GM23248 (cell line): ENCODE measurements around the gene VPS13D. TPM values are rescaled to one million over a fixed set of nuclear protein-coding genes. Genes with fewer than 3 reads are reported as not detected.

Source experiments
- DNase-seq: peaks from one replicate; pipeline ENCODE4 v3.0.0-alpha.2; 2015
- H2AFZ ChIP-seq: fragments of 200-600 bp; sonication (generic); 2 replicates; pipeline ENCODE4 v1.6.1; 2016; ENCODE audit warnings: antibody characterized with exemption
- H3F3A ChIP-seq: fragments of 200-600 bp; sonication (generic); 2 replicates; pipeline ENCODE4 v1.6.1; 2016; ENCODE audit warnings: mild to moderate bottlenecking, antibody characterized with exemption, mixed run types; ENCODE audit not compliant: insufficient read depth
- H3K27ac ChIP-seq: fragments of 200-600 bp; sonication (generic); 2 replicates; pipeline ENCODE4 v1.5.1; 2016; ENCODE audit warnings: mild to moderate bottlenecking
- H3K27me3 ChIP-seq: fragments of 200-600 bp; sonication (generic); replicated peaks from 2 replicates; pipeline ENCODE4 v1.6.1; 2016; ENCODE audit warnings: mild to moderate bottlenecking; ENCODE audit not compliant: insufficient read depth
- H3K36me3 ChIP-seq: fragments of 200-600 bp; sonication (generic); 2 replicates; pipeline ENCODE4 v1.6.1; 2016; ENCODE audit warnings: low read depth, mild to moderate bottlenecking
- H3K4me1 ChIP-seq: fragments of 200-600 bp; sonication (generic); 2 replicates; pipeline ENCODE4 v1.6.1; 2016; ENCODE audit warnings: mild to moderate bottlenecking; ENCODE audit not compliant: insufficient read depth
- H3K4me2 ChIP-seq: fragments of 200-600 bp; sonication (generic); one replicate; pipeline ENCODE4 v1.6.1; 2016; ENCODE audit warnings: mild to moderate bottlenecking; ENCODE audit not compliant: unreplicated experiment
- H3K4me3 ChIP-seq: fragments of 200-600 bp; sonication (generic); 2 replicates; pipeline ENCODE4 v1.5.1; 2016; ENCODE audit warnings: mild to moderate bottlenecking
- H3K79me2 ChIP-seq: fragments of 200-600 bp; sonication (generic); 2 replicates; pipeline ENCODE4 v1.6.1; 2016; ENCODE audit warnings: mild to moderate bottlenecking; ENCODE audit not compliant: insufficient read depth
- H3K9ac ChIP-seq: fragments of 200-600 bp; sonication (generic); 2 replicates; pipeline ENCODE4 v1.6.1; 2016; ENCODE audit warnings: mild to moderate bottlenecking
- H3K9me2 ChIP-seq: fragments of 200-600 bp; sonication (generic); 2 replicates; pipeline ENCODE4 v1.6.1; 2016; ENCODE audit warnings: mixed run types, mild to moderate bottlenecking, moderate library complexity; ENCODE audit not compliant: insufficient read depth
- H3K9me3 ChIP-seq: fragments of 200-600 bp; sonication (generic); one replicate; pipeline ENCODE4 v1.6.1; 2017; ENCODE audit warnings: low read depth
- H4K20me1 ChIP-seq: fragments of 200-600 bp; sonication (generic); 2 replicates; pipeline ENCODE4 v1.6.0; 2016; ENCODE audit not compliant: insufficient read depth
- EZH2 ChIP-seq: fragments of 200-600 bp; sonication (generic); IDR thresholded peaks from 2 replicates; pipeline ENCODE4 v1.6.1; 2018; ENCODE audit warnings: antibody characterized with exemption, mild to moderate bottlenecking; ENCODE audit not compliant: insufficient read depth, poor library complexity, severe bottlenecking
- EZH2phosphoT487 ChIP-seq: fragments of 200-600 bp; sonication (generic); IDR thresholded peaks from 2 replicates; pipeline ENCODE4 v1.6.1; 2018; ENCODE audit warnings: antibody characterized with exemption, moderate library complexity, mild to moderate bottlenecking, low read depth; ENCODE audit not compliant: insufficient read depth
- WGBS, 2 experiments: methylation state at CpG; one replicate each; pipeline ENCODE4 v1.1.6; 2015 to 2017; ENCODE audit warnings: low lambda C conversion rate in 2 of 2, low coverage in 1 of 2; ENCODE audit errors: missing lambda C conversion rate in 2 of 2; 5-methylcytosine and 5-hydroxymethylcytosine counted together
- in situ Hi-C: fragments of 300-500 bp; cut with MboI; formaldehyde crosslinking; loops from 2 replicates; pipeline ENCODE4 v1.15.0; 2020
- polyA plus RNA-seq: library from polyadenylated mRNA; unstranded; fragments of >200 nt; fragmentation: Nextera tagmentation; extraction: Ambion mirVana; gene quantifications from 2 replicates; pipeline ENCODE4 v1.2.1, GENCODE V29; 2016
- total RNA-seq: library from RNA; depleted of rRNA; stranded (reverse); fragments of >200 nt; shearing (Covaris generic); gene quantifications from 2 replicates; pipeline ENCODE4 v1.2.3, GENCODE V29; 2014

Gene VPS13D
- total and polyA plus RNA-seq, 2 experiments from 2014 or later: 6.8 to 16.4 TPM

GRCh38 chr1:12456979-12457378, 227.1 kb downstream of the VPS13D start:
- peak; percentile 75 for DNase-seq
- peak overlapping the region; percentile 49 for H3K4me2 ChIP-seq
- no peaks in the 10 kb centered on the region for H4K20me1 ChIP-seq
- H3K27ac ChIP-seq: peak overlapping the region; percentile 65
- H2AFZ ChIP-seq: no peak overlapping the region
- H3K27me3 ChIP-seq: no peaks in the 10 kb centered on the region
- 0 out of 2 replicates have a peak, but pooled peaks cover 8% of the 10 kb centered on the region for H3K79me2 ChIP-seq
- peaks cover 42% of the 10 kb centered on the region for H3F3A ChIP-seq
- in situ Hi-C loops: no loop called here
- TF ChIP-seq EZH2: no peak
- TF ChIP-seq EZH2phosphoT487: no peak
- H3K9ac ChIP-seq: no peak overlapping the region
- H3K4me3 ChIP-seq: no peak overlapping the region
- H3K9me3 ChIP-seq: no peaks in the 10 kb centered on the region
- H3K4me1 ChIP-seq: peaks cover 71% of the 10 kb centered on the region
- 0 to 7% methylated on average over 1 of the region's 1 CpG for WGBS, 2 experiments
- H3K36me3 ChIP-seq: no peaks in the 10 kb centered on the region
- H3K9me2 ChIP-seq: no peaks in the 10 kb centered on the region

- TF ChIP-seq EZH2 (no peak), EZH2phosphoT487 (no peak)
- Histone ChIP-seq H2AFZ (no peak overlapping the region), H3K4me2 (peak overlapping the region; percentile 49), H4K20me1 (no peaks in the 10 kb centered on the region), H3K36me3 (no peaks in the 10 kb centered on the region), H3K27ac (peak overlapping the region; percentile 65), H3K27me3 (no peaks in the 10 kb centered on the region), H3K9me3 (no peaks in the 10 kb centered on the region), H3K9ac (peak overlapping the region; percentile 30; the same call in 1 of the 2 replicates), H3K4me3 (no peak overlapping the region), H3F3A (peaks cover 42% of the 10 kb centered on the region), H3K79me2 (0 out of 2 replicates have a peak, but pooled peaks cover 6% of the 10 kb centered on the region), H3K4me1 (peaks cover 71% of the 10 kb centered on the region), H3K9me2 (no peaks in the 10 kb centered on the region)
- in situ Hi-C loops: no loop called here
- DNase-seq: peak; percentile 75
- whole genome bisulfite sequencing, 2 experiments: 19 to 28% methylated on average over 4 of the region's 4 CpGs
Observed at GRCh38 chr1:12457771-12458170, 227.9 kb downstream of the VPS13D start.

GRCh38 chr1:12458571-12458970, 228.7 kb downstream of the VPS13D start:
- H3K27ac ChIP-seq: peak overlapping the region; percentile 65

GRCh38 chr1:12460121-12460520, 230.3 kb downstream of the VPS13D start:
- H3K4me3 ChIP-seq: no peak overlapping the region
- H3K4me1 ChIP-seq: peaks cover 72% of the 10 kb centered on the region
- no peak for TF ChIP-seq EZH2
- no peaks in the 10 kb centered on the region for H4K20me1 ChIP-seq
- H3K79me2 ChIP-seq: no peaks in the 10 kb centered on the region
- no peaks in the 10 kb centered on the region for H3K27me3 ChIP-seq
- no peak overlapping the region for H2AFZ ChIP-seq
- H3K4me2 ChIP-seq: no peak overlapping the region
- H3K27ac ChIP-seq: no peak overlapping the region
- DNase-seq: no peak
- peaks cover 38% of the 10 kb centered on the region for H3F3A ChIP-seq
- H3K36me3 ChIP-seq: no peaks in the 10 kb centered on the region
- H3K9me3 ChIP-seq: no peaks in the 10 kb centered on the region
- in situ Hi-C loops: no loop called here
- no peak overlapping the region for H3K9ac ChIP-seq
- H3K9me2 ChIP-seq: no peaks in the 10 kb centered on the region
- WGBS, 2 experiments: 95 to 99% methylated on average over 6 of the region's 6 CpGs

More at GRCh38 chr1:12458571-12458970, 228.7 kb downstream of the VPS13D start:
- H3K4me1 ChIP-seq: peaks cover 72% of the 10 kb centered on the region
- peaks cover 42% of the 10 kb centered on the region for H3F3A ChIP-seq
- H2AFZ ChIP-seq: no peak overlapping the region
- no peaks in the 10 kb centered on the region for H4K20me1 ChIP-seq
- H3K4me2 ChIP-seq: peak overlapping the region; percentile 49
- H3K79me2 ChIP-seq: no peaks in the 10 kb centered on the region
- WGBS, 2 experiments: 12 to 21% methylated on average over 1 of the region's 1 CpG
- H3K9me2 ChIP-seq: no peaks in the 10 kb centered on the region
- H3K9ac ChIP-seq: no peak overlapping the region
- H3K4me3 ChIP-seq: no peak overlapping the region
- in situ Hi-C loops: no loop called here
- no peaks in the 10 kb centered on the region for H3K27me3 ChIP-seq
- DNase-seq: peak; percentile 64
- TF ChIP-seq EZH2phosphoT487: no peak
- no peak for TF ChIP-seq EZH2
- no peaks in the 10 kb centered on the region for H3K36me3 ChIP-seq
- no peaks in the 10 kb centered on the region for H3K9me3 ChIP-seq
